ENCODE measurements around the gene CDH22. TPM values are rescaled to one million over a fixed set of nuclear protein-coding genes. Genes with fewer than 3 reads are reported as not detected.

CDH22 gene
- total and polyA plus RNA-seq, 2 donors (not counting 1 experiment from before 2014, with no cell fraction given), result not detected

GRCh38 chr20:46235077-46235476, 73.2 kb downstream of the CDH22 start:
- Mint-ChIP-seq H3K27me3 (peaks cover 23% of the 10 kb centered on the region), H3K4me3 (no peak overlapping the region), H3K27ac (no peak overlapping the region), H3K4me1 (no peaks in the 10 kb centered on the region), H3K9me3 (ENCODE audit: insufficient read depth) (no peaks in the 10 kb centered on the region)
- CTCF ChIA-PET, result no interaction called here
- no peaks in the 10 kb centered on the region for H3K4me1 ChIP-seq (ENCODE audit: control insufficient read depth in 2 of 2, insufficient read depth in 2 of 2, low read length in 2 of 2)
- POLR2A ChIA-PET, result no interaction called here
- H3K4me2 ChIP-seq (replicated peaks; ENCODE audit: low read depth, low read length, poor library complexity, severe bottlenecking), result no peak overlapping the region
- H3K36me3 ChIP-seq (replicated peaks in 1 of 2; ENCODE audit: control extremely low read depth in 1 of 2, control insufficient read depth in 1 of 2, extremely low read depth in 1 of 2, insufficient read depth in 2 of 2, low read length in 1 of 2), result no peaks in the 10 kb centered on the region
- H3K27ac ChIP-seq (ENCODE audit: low read length in 2 of 2), result no peak overlapping the region
- H3K9ac ChIP-seq (ENCODE audit: low read length), result no peak overlapping the region
- ATAC-seq (ENCODE audit: low read depth), result no peak
- intact Hi-C loops (cut with micrococcal nuclease), result no loop called here
- H2AFZ ChIP-seq (ENCODE audit: insufficient read depth, low read depth, low read length, poor library complexity, severe bottlenecking), result no peak overlapping the region
- peaks cover 0 to 11% (median 5%) of the 10 kb centered on the region in 4 experiments for H3K27me3 ChIP-seq (replicated peaks in 1 of 4; ENCODE audit: control extremely low read depth in 1 of 4, control insufficient read depth in 3 of 4, insufficient read depth in 4 of 4, low read length in 3 of 4)
- no peak overlapping the region for H3K4me3 ChIP-seq (ENCODE audit: control extremely low read depth in 1 of 5, extremely low read depth in 1 of 5, insufficient read depth in 1 of 5, low read depth in 2 of 5, low read length in 4 of 5)
- no peak for TF ChIP-seq EZH2 (IDR thresholded peaks at IDR 0.05; ENCODE audit: borderline replicate concordance, insufficient read depth, low read depth, low read length, poor library complexity, severe bottlenecking)
- TF ChIP-seq CTCF (IDR thresholded peaks at IDR 0.05), result no peak
- no peaks in the 10 kb centered on the region for H3K79me2 ChIP-seq (ENCODE audit: control insufficient read depth, insufficient read depth, low read length)
- no peaks in the 10 kb centered on the region for H3K9me3 ChIP-seq (ENCODE audit: control extremely low read depth in 1 of 3, control insufficient read depth in 2 of 3, insufficient read depth in 1 of 3, low read length in 2 of 3)
- H4K20me1 ChIP-seq (ENCODE audit: control insufficient read depth, insufficient read depth, low read length, poor library complexity, severe bottlenecking), result no peaks in the 10 kb centered on the region
- no peak for DNase-seq

- ChIA-PET CTCF (no interaction called here), POLR2A (no interaction called here)
- Histone ChIP-seq H3K4me1 (ENCODE audit: control insufficient read depth in 2 of 2, insufficient read depth in 2 of 2, low read length in 2 of 2) (no peaks in the 10 kb centered on the region), H2AFZ (ENCODE audit: insufficient read depth, low read depth, low read length, poor library complexity, severe bottlenecking) (no peak overlapping the region), H3K36me3 (replicated peaks in 1 of 2; ENCODE audit: control extremely low read depth in 1 of 2, control insufficient read depth in 1 of 2, extremely low read depth in 1 of 2, insufficient read depth in 2 of 2, low read length in 1 of 2) (no peaks in the 10 kb centered on the region), H3K9ac (ENCODE audit: low read length) (no peak overlapping the region), H3K9me3 (ENCODE audit: control extremely low read depth in 1 of 3, control insufficient read depth in 2 of 3, insufficient read depth in 1 of 3, low read length in 2 of 3) (no peaks in the 10 kb centered on the region), H3K27me3 (replicated peaks in 1 of 4; ENCODE audit: control extremely low read depth in 1 of 4, control insufficient read depth in 3 of 4, insufficient read depth in 4 of 4, low read length in 3 of 4) (peaks cover 0 to 8% (median 3%) of the 10 kb centered on the region in 4 experiments), H3K27ac (ENCODE audit: low read length in 2 of 2) (no peak overlapping the region), H3K79me2 (ENCODE audit: control insufficient read depth, insufficient read depth, low read length) (no peaks in the 10 kb centered on the region), H3K4me3 (ENCODE audit: control extremely low read depth in 1 of 5, extremely low read depth in 1 of 5, insufficient read depth in 1 of 5, low read depth in 2 of 5, low read length in 4 of 5) (no peak overlapping the region), H3K4me2 (replicated peaks; ENCODE audit: low read depth, low read length, poor library complexity, severe bottlenecking) (no peak overlapping the region), H4K20me1 (ENCODE audit: control insufficient read depth, insufficient read depth, low read length, poor library complexity, severe bottlenecking) (no peaks in the 10 kb centered on the region)
- WGBS (ENCODE audit: insufficient coverage), result 90% methylated on average over 9 of the region's 10 CpGs
- H3K9me3 Mint-ChIP-seq (ENCODE audit: insufficient read depth), result no peaks in the 10 kb centered on the region
- peaks cover 30% of the 10 kb centered on the region for H3K27me3 Mint-ChIP-seq
- TF ChIP-seq EZH2 (IDR thresholded peaks at IDR 0.05; ENCODE audit: borderline replicate concordance, insufficient read depth, low read depth, low read length, poor library complexity, severe bottlenecking), result no peak
- TF ChIP-seq CTCF (IDR thresholded peaks at IDR 0.05), result no peak
- H3K27ac Mint-ChIP-seq, result no peak overlapping the region
- H3K4me3 Mint-ChIP-seq, result no peak overlapping the region
- intact Hi-C loops (cut with micrococcal nuclease), result no loop called here
- DNase-seq (no peak), ATAC-seq (ENCODE audit: low read depth) (no peak)
- H3K4me1 Mint-ChIP-seq, result no peaks in the 10 kb centered on the region
Observed at GRCh38 chr20:46233701-46234100, 74.6 kb downstream of the CDH22 start.
